Fibroblast of villous mesenchyme (primary cell): Measurements from ENCODE around the gene HOXA2. TPM values are rescaled to one million over a fixed set of nuclear protein-coding genes. Genes with fewer than 3 reads are reported as not detected.

ENCODE experiments used
- DNase-seq: peaks from one replicate; pipeline ENCODE4 v3.0.0-alpha.2; 2010; ENCODE audit warnings: low read depth
- H3K4me3 ChIP-seq: 2 replicates; pipeline ENCODE4 v1.5.1; 2011; ENCODE audit warnings: low read depth, mild to moderate bottlenecking, low read length
- CTCF ChIP-seq: IDR thresholded peaks from 2 replicates; pipeline ENCODE4 v1.5.1; 2012; ENCODE audit warnings: low read depth, mild to moderate bottlenecking, low read length; ENCODE audit not compliant: insufficient read depth
- total RNA-seq: library from RNA; depleted of rRNA; stranded (reverse); fragments of >200 nt; gene quantifications from 2 replicates; pipeline ENCODE4 v1.2.3, GENCODE V29; 2012

Gene HOXA2
- total RNA-seq, result 0.64 and 0.86 TPM in 2 replicates

GRCh38 chr7:27102581-27103442 is at the start of gene HOXA2:
TSS of gene HOXA2 (minus strand) at chr7:27102683. CDS start at chr7:27102500, 183 bp downstream.
- no peak within 1 kb of the TSS for H3K4me3 ChIP-seq
- no peak for DNase-seq
- no peak for TF ChIP-seq CTCF

GRCh38 chr7:27151341-27151930 is 49.0 kb upstream of the HOXA2 start:
- peak overlapping the region; percentile 77 for H3K4me3 ChIP-seq
- TF ChIP-seq CTCF, result no peak
- DNase-seq, result no peak

GRCh38 chr7:27150568-27151340 is 48.3 kb upstream of the HOXA2 start:
- H3K4me3 ChIP-seq, result peak overlapping the region; percentile 77
- peak; percentile 80 for TF ChIP-seq CTCF
- peak; percentile 77 for DNase-seq

GRCh38 chr7:27149842-27150567 is 47.5 kb upstream of the HOXA2 start:
- H3K4me3 ChIP-seq, result peak overlapping the region; percentile 77
- DNase-seq, result no peak
- no peak for TF ChIP-seq CTCF

- peak; percentile 64 for DNase-seq
- TF ChIP-seq CTCF, result no peak
- H3K4me3 ChIP-seq, result peak overlapping the region; percentile 77
These were observed 46.5 kb upstream of the HOXA2 start for GRCh38 chr7:27148756-27149641.
